HUES48 (cell line): ENCODE data around the gene GABRD.

Experiments
- H3K27ac ChIP-seq: one replicate; pipeline ENCODE4 v1.7.0; 2013; ENCODE audit warnings: low read depth, low read length, inconsistent platforms
- H3K27me3 ChIP-seq: 2 replicates; pipeline ENCODE4 v1.6.1; 2013; ENCODE audit warnings: mild to moderate bottlenecking, low read length; ENCODE audit not compliant: control insufficient read depth, insufficient read depth
- H3K36me3 ChIP-seq: 2 replicates; pipeline ENCODE4 v1.6.1; 2013; ENCODE audit warnings: low read length; ENCODE audit not compliant: control insufficient read depth, insufficient read depth
- H3K4me1 ChIP-seq: 2 replicates; pipeline ENCODE4 v1.6.1; 2013; ENCODE audit warnings: mild to moderate bottlenecking, low read length; ENCODE audit not compliant: control insufficient read depth, insufficient read depth
- H3K4me3 ChIP-seq: 2 replicates; pipeline ENCODE4 v1.5.1; 2013; ENCODE audit warnings: mild to moderate bottlenecking, low read depth, low read length
- H3K9ac ChIP-seq: 2 replicates; pipeline ENCODE4 v1.6.1; 2013; ENCODE audit warnings: mild to moderate bottlenecking, low read depth, low read length, moderate library complexity
- H3K9me3 ChIP-seq: 2 replicates; pipeline ENCODE4 v1.6.1; 2013; ENCODE audit warnings: low read length; ENCODE audit not compliant: control insufficient read depth, insufficient read depth

Gene GABRD

GRCh38 chr1:1986451-1987141 lies 32.5 kb upstream of the GABRD start:
- Histone ChIP-seq H3K4me1 (no peaks in the 10 kb centered on the region), H3K27ac (no peak overlapping the region), H3K9ac (no peak overlapping the region), H3K4me3 (no peak overlapping the region), H3K9me3 (no peaks in the 10 kb centered on the region), H3K27me3 (no peaks in the 10 kb centered on the region), H3K36me3 (no peaks in the 10 kb centered on the region)

GRCh38 chr1:1987142-1987510 lies 32.0 kb upstream of the GABRD start:
- Histone ChIP-seq H3K27ac (no peak overlapping the region), H3K36me3 (no peaks in the 10 kb centered on the region), H3K4me1 (no peaks in the 10 kb centered on the region), H3K9me3 (no peaks in the 10 kb centered on the region), H3K9ac (no peak overlapping the region), H3K4me3 (no peak overlapping the region), H3K27me3 (no peaks in the 10 kb centered on the region)

GRCh38 chr1:1988061-1988945 lies 30.8 kb upstream of the GABRD start:
- Histone ChIP-seq H3K9me3 (no peaks in the 10 kb centered on the region), H3K36me3 (no peaks in the 10 kb centered on the region), H3K9ac (no peak overlapping the region), H3K4me1 (no peaks in the 10 kb centered on the region), H3K4me3 (no peak overlapping the region), H3K27ac (no peak overlapping the region), H3K27me3 (no peaks in the 10 kb centered on the region)

- Histone ChIP-seq H3K4me3 (no peak overlapping the region), H3K4me1 (no peaks in the 10 kb centered on the region), H3K9ac (no peak overlapping the region), H3K36me3 (no peaks in the 10 kb centered on the region), H3K27me3 (no peaks in the 10 kb centered on the region), H3K9me3 (no peaks in the 10 kb centered on the region), H3K27ac (no peak overlapping the region)
Measured at GRCh38 chr1:1989102-1989542, 30.0 kb upstream of the GABRD start.

- H3K9ac ChIP-seq, result no peak overlapping the region
- no peak overlapping the region for H3K4me3 ChIP-seq
- no peaks in the 10 kb centered on the region for H3K27me3 ChIP-seq
- H3K4me1 ChIP-seq, result no peaks in the 10 kb centered on the region
- no peaks in the 10 kb centered on the region for H3K9me3 ChIP-seq
- H3K36me3 ChIP-seq, result no peaks in the 10 kb centered on the region
- H3K27ac ChIP-seq, result no peak overlapping the region
Measured at GRCh38 chr1:1989789-1990188, 29.4 kb upstream of the GABRD start.

DNA sequence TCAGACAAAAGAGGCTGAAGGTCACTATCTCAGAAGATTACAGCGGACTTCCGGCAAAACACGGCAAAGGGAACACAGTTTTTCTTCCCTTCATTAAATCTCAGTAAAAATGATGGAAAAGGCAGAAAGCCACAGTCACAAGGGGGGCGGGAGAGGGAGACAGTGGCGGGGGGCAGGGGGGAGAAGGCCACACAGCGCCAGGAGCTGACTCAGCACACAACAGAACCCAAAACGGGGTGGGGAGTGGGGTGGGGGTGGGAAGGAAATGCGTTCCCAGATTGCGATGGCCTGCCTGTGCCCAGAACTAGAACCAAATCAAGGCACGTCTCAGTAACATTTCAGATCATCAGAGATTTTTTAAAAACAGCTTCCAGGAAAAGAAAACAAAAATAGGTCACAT lies 28.9 kb upstream of the GABRD start:
- no peaks in the 10 kb centered on the region for H3K36me3 ChIP-seq
- no peaks in the 10 kb centered on the region for H3K27me3 ChIP-seq
- H3K4me3 ChIP-seq, result no peak overlapping the region
- no peaks in the 10 kb centered on the region for H3K4me1 ChIP-seq
- H3K9ac ChIP-seq, result no peak overlapping the region
- no peak overlapping the region for H3K27ac ChIP-seq
- no peaks in the 10 kb centered on the region for H3K9me3 ChIP-seq

DNA sequence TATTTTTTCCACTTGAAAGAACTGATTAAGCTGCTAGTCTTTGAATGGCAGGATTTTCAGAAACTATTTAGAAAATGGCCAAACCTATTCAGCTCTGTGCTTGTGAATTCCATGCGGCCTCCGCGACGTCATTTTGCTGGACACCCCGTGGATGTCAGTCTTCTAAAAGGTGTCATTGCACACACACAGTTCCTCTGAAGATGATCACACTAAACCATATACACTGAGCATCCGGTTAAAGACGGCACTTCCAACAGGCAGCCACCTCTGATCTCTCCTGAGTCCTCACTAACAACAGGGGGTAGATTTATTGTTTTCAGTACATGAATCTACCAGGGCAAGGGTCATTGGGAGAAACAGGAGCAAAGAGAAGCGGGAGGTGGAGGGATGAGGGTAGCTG lies 24.6 kb upstream of the GABRD start:
- no peaks in the 10 kb centered on the region for H3K4me1 ChIP-seq
- H3K36me3 ChIP-seq, result no peaks in the 10 kb centered on the region
- no peak overlapping the region for H3K4me3 ChIP-seq
- no peak overlapping the region for H3K27ac ChIP-seq
- H3K9me3 ChIP-seq, result no peaks in the 10 kb centered on the region
- H3K27me3 ChIP-seq, result no peaks in the 10 kb centered on the region
- H3K9ac ChIP-seq, result no peak overlapping the region

DNA sequence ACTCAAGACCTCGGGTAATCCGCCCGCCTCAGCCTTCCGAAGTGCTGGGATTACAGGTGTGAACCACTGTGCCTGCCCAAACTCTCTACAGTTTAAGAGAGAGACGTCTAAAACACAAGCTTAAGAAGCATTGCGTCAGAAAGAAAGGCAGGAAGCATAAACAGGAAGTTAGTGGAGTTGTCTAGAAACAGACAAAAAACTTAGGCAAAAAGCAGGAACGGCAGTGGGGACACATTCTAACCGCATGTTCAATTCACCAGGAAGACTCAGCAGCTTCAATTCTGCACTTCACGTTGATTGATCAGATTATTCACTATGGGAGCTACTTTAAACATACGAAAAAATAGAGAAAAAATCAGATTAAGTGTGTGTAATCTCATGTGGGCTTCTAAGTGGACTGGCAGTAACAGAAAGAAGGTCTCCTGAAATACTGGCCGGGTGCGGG lies 22.9 kb upstream of the GABRD start:
- Histone ChIP-seq H3K4me1 (no peaks in the 10 kb centered on the region), H3K9me3 (no peaks in the 10 kb centered on the region), H3K27me3 (no peaks in the 10 kb centered on the region), H3K4me3 (no peak overlapping the region), H3K9ac (no peak overlapping the region), H3K36me3 (no peaks in the 10 kb centered on the region), H3K27ac (no peak overlapping the region)

DNA sequence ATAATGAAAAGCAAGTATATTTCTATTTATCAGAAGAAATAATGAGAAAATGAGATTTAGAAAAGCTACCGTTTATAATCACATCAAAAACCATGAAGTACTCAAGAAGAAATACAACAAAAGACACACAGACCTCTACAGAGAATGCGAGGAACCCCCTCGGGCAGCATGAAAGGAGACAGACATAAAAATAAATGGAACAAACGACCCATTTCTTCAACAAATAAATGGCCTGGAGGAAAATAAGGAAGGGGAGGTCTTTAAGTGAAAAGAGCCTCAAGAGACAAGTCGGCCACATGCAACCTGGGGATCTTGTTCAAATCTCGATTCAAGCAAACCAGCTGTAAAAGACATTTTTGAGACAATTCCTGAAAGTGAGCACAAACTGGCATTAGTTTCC lies 21.6 kb upstream of the GABRD start:
- no peaks in the 10 kb centered on the region for H3K27me3 ChIP-seq
- H3K27ac ChIP-seq, result no peak overlapping the region
- H3K4me3 ChIP-seq, result no peak overlapping the region
- H3K36me3 ChIP-seq, result no peaks in the 10 kb centered on the region
- H3K4me1 ChIP-seq, result no peaks in the 10 kb centered on the region
- H3K9ac ChIP-seq, result no peak overlapping the region
- no peaks in the 10 kb centered on the region for H3K9me3 ChIP-seq

- Histone ChIP-seq H3K9me3 (no peaks in the 10 kb centered on the region), H3K9ac (no peak overlapping the region), H3K36me3 (no peaks in the 10 kb centered on the region), H3K27ac (no peak overlapping the region), H3K4me3 (no peak overlapping the region), H3K4me1 (no peaks in the 10 kb centered on the region), H3K27me3 (peaks cover 6% of the 10 kb centered on the region)
Measured at GRCh38 chr1:2000432-2000831, 18.7 kb upstream of the GABRD start.

GRCh38 chr1:2000850-2001249 lies 18.3 kb upstream of the GABRD start:
- Histone ChIP-seq H3K36me3 (no peaks in the 10 kb centered on the region), H3K27ac (no peak overlapping the region)

More at GRCh38 chr1:2000850-2001249, 18.3 kb upstream of the GABRD start:
- H3K4me3 ChIP-seq, result no peak overlapping the region
- peaks cover 6% of the 10 kb centered on the region for H3K27me3 ChIP-seq
- no peaks in the 10 kb centered on the region for H3K9me3 ChIP-seq
- H3K4me1 ChIP-seq, result no peaks in the 10 kb centered on the region
- no peak overlapping the region for H3K9ac ChIP-seq
